Testis (tissue), 2 donors: ENCODE measurements around the gene CLIP3.

ENCODE experiments used
- POLR2A ChIP-seq: fragments of 450-650 bp; IDR thresholded peaks from one replicate; pipeline ENCODE4 v1.6.1; 2017; ENCODE audit warnings: antibody characterized with exemption, mild to moderate bottlenecking, moderate library complexity
- TF ChIP-seq, protein P1 (sequence below), 3 experiments: fragments of 450-650 bp in 2 of 3; fragments of 200-600 bp in 1 of 3; sonication (generic) in 1 of 3; IDR thresholded peaks; one replicate each; pipeline ENCODE4 v1.5.1; 2016 to 2019; ENCODE audit warnings: antibody characterized with exemption in 3 of 3, mild to moderate bottlenecking in 2 of 3, moderate library complexity in 1 of 3

- TF ChIP-seq, protein P1, sequence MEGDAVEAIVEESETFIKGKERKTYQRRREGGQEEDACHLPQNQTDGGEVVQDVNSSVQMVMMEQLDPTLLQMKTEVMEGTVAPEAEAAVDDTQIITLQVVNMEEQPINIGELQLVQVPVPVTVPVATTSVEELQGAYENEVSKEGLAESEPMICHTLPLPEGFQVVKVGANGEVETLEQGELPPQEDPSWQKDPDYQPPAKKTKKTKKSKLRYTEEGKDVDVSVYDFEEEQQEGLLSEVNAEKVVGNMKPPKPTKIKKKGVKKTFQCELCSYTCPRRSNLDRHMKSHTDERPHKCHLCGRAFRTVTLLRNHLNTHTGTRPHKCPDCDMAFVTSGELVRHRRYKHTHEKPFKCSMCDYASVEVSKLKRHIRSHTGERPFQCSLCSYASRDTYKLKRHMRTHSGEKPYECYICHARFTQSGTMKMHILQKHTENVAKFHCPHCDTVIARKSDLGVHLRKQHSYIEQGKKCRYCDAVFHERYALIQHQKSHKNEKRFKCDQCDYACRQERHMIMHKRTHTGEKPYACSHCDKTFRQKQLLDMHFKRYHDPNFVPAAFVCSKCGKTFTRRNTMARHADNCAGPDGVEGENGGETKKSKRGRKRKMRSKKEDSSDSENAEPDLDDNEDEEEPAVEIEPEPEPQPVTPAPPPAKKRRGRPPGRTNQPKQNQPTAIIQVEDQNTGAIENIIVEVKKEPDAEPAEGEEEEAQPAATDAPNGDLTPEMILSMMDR (IDR thresholded peaks at IDR 0.05) = no peak
- TF ChIP-seq POLR2A = no peak
Measured at GRCh38 chr19:36032251-36033104, at the start of gene CLIP3.
